Stomach (tissue), 9 donors: Measurements from ENCODE around the gene MATN1. TPM values are rescaled to one million over a fixed set of nuclear protein-coding genes. Genes with fewer than 3 reads are reported as not detected.

ENCODE experiments used
- DNase-seq, 2 donors: peaks; one replicate each; pipeline versions ENCODE4 v3.0.0 to v3.0.0-alpha.2; 2013 to 2019
- H3K27ac ChIP-seq, 5 donors: fragments of 200-600 bp in 4 of 5; sonication (generic) in 4 of 5; one replicate each; pipeline ENCODE4 v1.5.1; 2013 to 2019; ENCODE audit warnings: mild to moderate bottlenecking in 1 of 5, moderate library complexity in 1 of 5
- H3K27me3 ChIP-seq, 3 donors: fragments of 200-600 bp; sonication (generic); one replicate each; pipeline ENCODE4 v1.5.1; 2017 to 2019; ENCODE audit warnings: mixed run types in 1 of 3
- H3K36me3 ChIP-seq, 4 donors: fragments of 200-600 bp; sonication (generic); 1 replicate in 3 of 4; 2 replicates in 1 of 4; pipeline ENCODE4 v1.5.1; 2016 to 2019
- H3K4me1 ChIP-seq, 4 donors: fragments of 200-600 bp; sonication (generic); one replicate each; pipeline ENCODE4 v1.5.1; 2016 to 2019
- H3K4me3 ChIP-seq, 4 donors: fragments of 200-600 bp; sonication (generic) in 3 of 4; one replicate each; pipeline ENCODE4 v1.5.1; 2016 to 2019; ENCODE audit warnings: mild to moderate bottlenecking in 1 of 4
- H3K9me3 ChIP-seq, 4 donors: fragments of 200-600 bp; sonication (generic); one replicate each; pipeline ENCODE4 v1.5.1; 2016 to 2019
- CTCF ChIP-seq, 7 experiments: fragments of 450-650 bp in 4 of 7; fragments of 200-600 bp in 3 of 7; sonication (generic) in 3 of 7; IDR thresholded peaks; one replicate each; pipeline ENCODE4 v1.5.1; 2016 to 2019; ENCODE audit warnings: antibody characterized with exemption in 7 of 7, control low read depth in 2 of 7, mild to moderate bottlenecking in 1 of 7
- EP300 ChIP-seq: sonication (generic); formaldehyde crosslinking; IDR thresholded peaks from one replicate; pipeline ENCODE4 v1.6.1; 2017; ENCODE audit warnings: antibody characterized with exemption
- POLR2A ChIP-seq, 4 donors: fragments of 450-650 bp; IDR thresholded peaks; one replicate each; pipeline ENCODE4 v1.6.1; 2016; ENCODE audit warnings: antibody characterized with exemption in 4 of 4, control low read depth in 2 of 4, mild to moderate bottlenecking in 1 of 4, moderate library complexity in 1 of 4
- POLR2AphosphoS5 ChIP-seq, 3 donors: sonication (generic); formaldehyde crosslinking; IDR thresholded peaks; one replicate each; pipeline ENCODE4 v1.6.1; 2016; ENCODE audit warnings: antibody characterized with exemption in 3 of 3
- whole genome bisulfite sequencing, 5 donors: extraction: QIAGEN DNeasy Blood & Tissue Kit in 3 of 5; methylation state at CpG; one replicate each; pipeline versions ENCODE4 v1.1.5 to v1.1.7; 2013 to 2018; 5-methylcytosine and 5-hydroxymethylcytosine counted together
- intact Hi-C: fragments of 100-400 bp; cut with DNase I; formaldehyde crosslinking; loops from one replicate; pipeline ENCODE4 v1.15.1; 2023; ENCODE audit warnings: low total_unique reads
- polyA plus RNA-seq, 3 donors: library from polyadenylated mRNA; stranded (reverse); fragments of 200-250 nt; gene quantifications; one replicate each; pipeline ENCODE4 v1.2.3, GENCODE V29; 2013
- total RNA-seq, 5 donors: library from RNA; depleted of rRNA; stranded (reverse); fragments of >200 nt; gene quantifications; one replicate each; pipeline versions ENCODE4 v1.1.0 to v1.2.3, GENCODE V29; 2014 to 2016
- donor health status: healthy with polysubstance abuse.
- donor health status: Bipolar disorder and iron deficiency.
- donor health status: healthy.

The MATN1 gene
- total and polyA plus RNA-seq, 8 donors: 1.7 TPM; not detected in 7

GRCh38 chr1:30712583-30712982 is 10.8 kb downstream of the MATN1 start:
- no peak for DNase-seq
- intact Hi-C loops: no loop called here
- H3K27me3 ChIP-seq: peaks cover 0 to 5% (median 0%) of the 10 kb centered on the region in 3 donors

GRCh38 chr1:30710407-30710806 is 13.0 kb downstream of the MATN1 start:
- WGBS, 5 donors: 45 to 69% (median 60%) methylated on average over 2 of the region's 2 CpGs
- no peak overlapping the region for H3K27ac ChIP-seq
- no peaks in the 10 kb centered on the region for H3K36me3 ChIP-seq
- peaks cover 0 to 26% (median 7%) of the 10 kb centered on the region in 4 donors for H3K4me1 ChIP-seq
- DNase-seq: no peak
- H3K27me3 ChIP-seq: peaks cover 0 to 17% (median 0%) of the 10 kb centered on the region in 3 donors
- intact Hi-C loops: no loop called here
- TF ChIP-seq POLR2A (IDR thresholded peaks at IDR 0.05): no peak
- no peak for TF ChIP-seq EP300
- no peak for TF ChIP-seq POLR2AphosphoS5 (IDR thresholded peaks at IDR 0.05)
- TF ChIP-seq CTCF (IDR thresholded peaks at IDR 0.05): no peak
- peaks cover 0 to 1% (median 0%) of the 10 kb centered on the region in 4 donors for H3K9me3 ChIP-seq
- no peak overlapping the region for H3K4me3 ChIP-seq

More at GRCh38 chr1:30712583-30712982, 10.8 kb downstream of the MATN1 start:
- no peak for TF ChIP-seq EP300
- TF ChIP-seq CTCF (IDR thresholded peaks at IDR 0.05): no peak
- no peak for TF ChIP-seq POLR2AphosphoS5 (IDR thresholded peaks at IDR 0.05)
- no peak for TF ChIP-seq POLR2A (IDR thresholded peaks at IDR 0.05)
- H3K4me3 ChIP-seq: no peak overlapping the region
- H3K27ac ChIP-seq: no peak overlapping the region
- H3K4me1 ChIP-seq: peaks cover 0 to 19% (median 9%) of the 10 kb centered on the region in 4 donors
- H3K9me3 ChIP-seq: peaks cover 0 to 8% (median 0%) of the 10 kb centered on the region in 4 donors
- H3K36me3 ChIP-seq: no peaks in the 10 kb centered on the region
- 73 to 88% (median 86%) methylated on average over 6 of the region's 6 CpGs for WGBS, 5 donors

- WGBS, 5 donors: 41 to 54% (median 50%) methylated on average over 8 of the region's 8 CpGs
- TF ChIP-seq CTCF (IDR thresholded peaks at IDR 0.05) (no peak), EP300 (no peak), POLR2A (IDR thresholded peaks at IDR 0.05) (no peak), POLR2AphosphoS5 (IDR thresholded peaks at IDR 0.05) (no peak)
These were observed 15.0 kb downstream of the MATN1 start for GRCh38 chr1:30708361-30708728.

GRCh38 chr1:30707412-30708360 is 15.7 kb downstream of the MATN1 start:
- Histone ChIP-seq H3K27me3 (peaks cover 0 to 17% (median 0%) of the 10 kb centered on the region in 3 donors), H3K27ac (no peak overlapping the region), H3K9me3 (no peaks in the 10 kb centered on the region), H3K36me3 (no peaks in the 10 kb centered on the region), H3K4me1 (peaks cover 0 to 20% (median 9%) of the 10 kb centered on the region in 4 donors), H3K4me3 (no peak overlapping the region)
- intact Hi-C loops: loop anchor here (10.0 kb wide), 1 partner anchor 1473 kb away; the partner anchor contains the start of genes MECR and PTPRU
- peak; percentile 70 to 90 for DNase-seq
- TF ChIP-seq POLR2A (IDR thresholded peaks at IDR 0.05): no peak
- no peak for TF ChIP-seq EP300
- TF ChIP-seq CTCF (IDR thresholded peaks at IDR 0.05): peak in 5 of 7 experiments; percentile 54 to 92 (median 73)
- no peak for TF ChIP-seq POLR2AphosphoS5 (IDR thresholded peaks at IDR 0.05)
- WGBS, 5 donors: 44 to 58% (median 52%) methylated on average over 12 to 16 of the region's 16 CpGs

More at GRCh38 chr1:30708361-30708728, 15.0 kb downstream of the MATN1 start:
- Histone ChIP-seq H3K27ac (no peak overlapping the region), H3K4me3 (no peak overlapping the region), H3K36me3 (no peaks in the 10 kb centered on the region), H3K4me1 (peaks cover 0 to 22% (median 9%) of the 10 kb centered on the region in 4 donors), H3K9me3 (no peaks in the 10 kb centered on the region), H3K27me3 (peaks cover 0 to 17% (median 0%) of the 10 kb centered on the region in 3 donors)
- intact Hi-C loops: loop anchor here (10.0 kb wide), 1 partner anchor 1474 kb away; the partner anchor contains the start of genes MECR and PTPRU
- DNase-seq: no peak
